ENCODE results near the gene ALG11. TPM values are rescaled to one million over a fixed set of nuclear protein-coding genes. Genes with fewer than 3 reads are reported as not detected.

Gene ALG11
- total RNA-seq, 1 experiment from 2014 or later = 30.9 TPM

DNA sequence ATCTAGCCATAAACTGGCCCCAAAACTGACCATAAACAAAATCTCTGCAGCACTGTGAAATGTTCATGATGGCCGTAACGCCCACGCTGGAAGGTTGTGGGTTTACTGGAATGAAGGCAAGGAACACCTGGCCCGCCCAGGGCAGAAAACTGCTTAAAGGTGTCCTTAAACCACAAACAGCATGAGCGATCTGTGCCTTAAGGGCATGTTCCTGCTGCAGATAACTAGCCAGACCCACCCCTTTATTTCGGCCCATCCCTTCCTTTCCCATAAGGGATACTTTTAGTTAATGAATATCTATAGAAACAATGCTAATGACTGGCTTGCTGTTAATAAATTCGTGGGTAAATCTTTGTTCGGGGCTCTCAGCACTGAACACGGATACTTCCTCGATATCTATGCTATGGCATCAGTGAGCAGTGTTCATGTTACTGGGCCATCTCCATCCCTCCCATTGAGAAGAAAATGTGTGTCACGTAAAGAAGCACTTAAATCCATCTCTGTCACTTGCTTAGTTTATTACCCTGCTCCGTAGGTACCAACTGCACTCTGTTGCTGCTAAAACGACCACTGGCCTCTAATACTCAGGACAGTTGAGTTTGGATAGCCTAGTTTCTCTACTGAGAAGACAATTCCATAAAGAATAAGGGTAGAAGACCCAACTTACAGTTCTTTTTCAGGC is 6.2 kb upstream of the ALG11 start:
- H3K9me3 ChIP-seq (ENCODE audit: low read depth, low read length, poor library complexity, severe bottlenecking) = no peaks in the 10 kb centered on the region
- ChIA-PET POLR2A (ENCODE audit: low non-redundant PET) (no interaction called here), CTCF (no interaction called here)
- H3K27me3 ChIP-seq (replicated peaks; ENCODE audit: insufficient read depth, low read depth, low read length, poor library complexity) = peaks cover 19% of the 10 kb centered on the region
- DNase-seq (ENCODE audit: low spot score) = no peak
- H3K36me3 ChIP-seq (ENCODE audit: insufficient read depth, low read length, poor library complexity, severe bottlenecking) = no peaks in the 10 kb centered on the region
- no peaks in the 10 kb centered on the region for H3K4me1 ChIP-seq (ENCODE audit: insufficient read depth, low read length, poor library complexity, severe bottlenecking)
- intact Hi-C loops (cut with micrococcal nuclease; ENCODE audit: unreplicated experiment) = no loop called here
- H3K27ac ChIP-seq (ENCODE audit: low read depth, low read length, poor library complexity, severe bottlenecking) = no peak overlapping the region
- BruUV-seq (replicated peaks) = no TSS peak
- TF ChIP-seq EZH2 (IDR thresholded peaks at IDR 0.05; ENCODE audit: borderline replicate concordance, low read depth, low read length, poor library complexity, severe bottlenecking) = no peak
- TF ChIP-seq, protein P1, sequence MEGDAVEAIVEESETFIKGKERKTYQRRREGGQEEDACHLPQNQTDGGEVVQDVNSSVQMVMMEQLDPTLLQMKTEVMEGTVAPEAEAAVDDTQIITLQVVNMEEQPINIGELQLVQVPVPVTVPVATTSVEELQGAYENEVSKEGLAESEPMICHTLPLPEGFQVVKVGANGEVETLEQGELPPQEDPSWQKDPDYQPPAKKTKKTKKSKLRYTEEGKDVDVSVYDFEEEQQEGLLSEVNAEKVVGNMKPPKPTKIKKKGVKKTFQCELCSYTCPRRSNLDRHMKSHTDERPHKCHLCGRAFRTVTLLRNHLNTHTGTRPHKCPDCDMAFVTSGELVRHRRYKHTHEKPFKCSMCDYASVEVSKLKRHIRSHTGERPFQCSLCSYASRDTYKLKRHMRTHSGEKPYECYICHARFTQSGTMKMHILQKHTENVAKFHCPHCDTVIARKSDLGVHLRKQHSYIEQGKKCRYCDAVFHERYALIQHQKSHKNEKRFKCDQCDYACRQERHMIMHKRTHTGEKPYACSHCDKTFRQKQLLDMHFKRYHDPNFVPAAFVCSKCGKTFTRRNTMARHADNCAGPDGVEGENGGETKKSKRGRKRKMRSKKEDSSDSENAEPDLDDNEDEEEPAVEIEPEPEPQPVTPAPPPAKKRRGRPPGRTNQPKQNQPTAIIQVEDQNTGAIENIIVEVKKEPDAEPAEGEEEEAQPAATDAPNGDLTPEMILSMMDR (conservative IDR thresholded peaks at IDR 0.05; ENCODE audit: low read depth, low read length) = no peak
- no peak overlapping the region for H3K4me3 ChIP-seq (ENCODE audit: low read depth, low read length, poor library complexity, severe bottlenecking)

DNA sequence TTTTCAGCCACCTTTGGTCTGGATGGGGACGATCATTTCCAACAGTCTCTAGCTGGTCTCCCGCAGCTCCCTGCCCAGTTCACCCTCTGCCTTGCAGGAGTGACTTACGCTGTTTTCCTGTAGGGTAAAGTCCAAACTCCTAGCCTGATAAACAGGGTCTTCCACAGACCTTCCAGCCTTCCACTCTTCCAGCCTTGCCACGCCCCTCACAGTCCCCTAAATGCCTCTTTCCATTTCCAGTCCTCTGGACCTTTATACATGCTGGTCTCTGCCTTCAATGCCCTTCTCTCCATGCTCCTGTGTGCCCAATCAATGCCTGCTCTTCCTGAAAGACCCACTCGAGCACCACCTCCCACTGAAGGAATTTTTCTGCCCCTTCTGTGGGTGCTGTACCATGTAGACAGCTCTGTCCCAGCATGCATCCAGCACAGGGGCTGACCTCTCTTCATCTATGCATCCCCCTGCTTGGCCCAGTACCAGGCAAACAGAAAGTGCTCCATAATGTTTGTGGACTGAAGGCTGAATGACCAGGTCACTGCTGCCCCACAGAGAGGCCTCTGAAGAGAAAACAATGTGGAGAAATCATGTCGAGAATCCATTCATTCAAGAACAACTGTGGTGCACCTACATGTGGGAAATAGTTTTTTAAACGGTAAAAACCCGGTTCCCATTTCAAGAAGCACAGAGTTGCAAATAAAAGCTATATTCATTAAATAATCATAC is 5.5 kb upstream of the ALG11 start:
- H3K36me3 ChIP-seq (ENCODE audit: insufficient read depth, low read length, poor library complexity, severe bottlenecking) = no peaks in the 10 kb centered on the region
- DNase-seq (ENCODE audit: low spot score) = no peak
- no peaks in the 10 kb centered on the region for H3K9me3 ChIP-seq (ENCODE audit: low read depth, low read length, poor library complexity, severe bottlenecking)
- intact Hi-C loops (cut with micrococcal nuclease; ENCODE audit: unreplicated experiment) = no loop called here
- TF ChIP-seq EZH2 (IDR thresholded peaks at IDR 0.05; ENCODE audit: borderline replicate concordance, low read depth, low read length, poor library complexity, severe bottlenecking) = no peak
- TF ChIP-seq, protein P1 (conservative IDR thresholded peaks at IDR 0.05; ENCODE audit: low read depth, low read length) = no peak
- H3K4me1 ChIP-seq (ENCODE audit: insufficient read depth, low read length, poor library complexity, severe bottlenecking) = no peaks in the 10 kb centered on the region
- ChIA-PET CTCF (no interaction called here), POLR2A (ENCODE audit: low non-redundant PET) (no interaction called here)
- no peak overlapping the region for H3K4me3 ChIP-seq (ENCODE audit: low read depth, low read length, poor library complexity, severe bottlenecking)
- BruUV-seq (replicated peaks) = no TSS peak
- H3K27ac ChIP-seq (ENCODE audit: low read depth, low read length, poor library complexity, severe bottlenecking) = no peak overlapping the region
- H3K27me3 ChIP-seq (replicated peaks; ENCODE audit: insufficient read depth, low read depth, low read length, poor library complexity) = peaks cover 22% of the 10 kb centered on the region

DNA sequence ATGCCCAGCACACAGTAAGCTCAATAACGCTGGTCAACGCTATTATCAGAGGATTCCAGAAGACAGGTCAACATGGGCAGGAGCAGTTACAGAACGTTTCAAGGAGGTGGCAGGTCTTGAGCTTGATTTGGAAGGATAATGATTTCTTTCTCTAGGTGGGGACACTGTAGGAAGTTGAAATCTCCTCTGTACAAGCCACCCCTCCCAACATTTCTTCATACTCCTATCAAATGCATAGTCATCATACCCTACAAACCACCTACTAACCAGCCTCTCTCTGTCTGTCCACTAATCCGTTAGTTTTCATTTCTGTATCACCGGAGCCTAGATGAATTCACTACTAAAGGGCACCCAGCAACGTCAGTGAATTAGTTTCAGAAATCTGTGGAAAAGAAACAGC is 2.3 kb upstream of the ALG11 start:
- H3K4me1 ChIP-seq (ENCODE audit: insufficient read depth, low read length, poor library complexity, severe bottlenecking) = peaks cover 10% of the 10 kb centered on the region
- TF ChIP-seq, protein P1 (conservative IDR thresholded peaks at IDR 0.05; ENCODE audit: low read depth, low read length) = no peak
- TF ChIP-seq EZH2 (IDR thresholded peaks at IDR 0.05; ENCODE audit: borderline replicate concordance, low read depth, low read length, poor library complexity, severe bottlenecking) = no peak
- H3K27ac ChIP-seq (ENCODE audit: low read depth, low read length, poor library complexity, severe bottlenecking) = no peak overlapping the region
- H3K27me3 ChIP-seq (replicated peaks; ENCODE audit: insufficient read depth, low read depth, low read length, poor library complexity) = peaks cover 22% of the 10 kb centered on the region
- no peak overlapping the region for H3K4me3 ChIP-seq (ENCODE audit: low read depth, low read length, poor library complexity, severe bottlenecking)
- no peaks in the 10 kb centered on the region for H3K9me3 ChIP-seq (ENCODE audit: low read depth, low read length, poor library complexity, severe bottlenecking)
- ChIA-PET POLR2A (ENCODE audit: low non-redundant PET) (no interaction called here), CTCF (no interaction called here)
- no TSS peak for BruUV-seq (replicated peaks)
- DNase-seq (ENCODE audit: low spot score) = no peak
- intact Hi-C loops (cut with micrococcal nuclease; ENCODE audit: unreplicated experiment) = loop anchor here (10.0 kb wide), 1 partner anchor 445 kb away; the partner anchor contains the start of genes CKAP2 and VPS36
- H3K36me3 ChIP-seq (ENCODE audit: insufficient read depth, low read length, poor library complexity, severe bottlenecking) = no peaks in the 10 kb centered on the region

Measured in A673 (cell line).